Ovary (tissue), 9 donors: Measurements from ENCODE around the gene CST3. TPM values are rescaled to one million over a fixed set of nuclear protein-coding genes. Genes with fewer than 3 reads are reported as not detected.

Experiments used
- DNase-seq, 5 donors: peaks; one replicate each; pipeline ENCODE4 v3.0.0-alpha.2; 2019 to 2020
- H3K27ac ChIP-seq, 2 donors: fragments of 200-600 bp; one replicate each; pipeline versions ENCODE4 v1.5.1 to v1.8.0; 2019 to 2022
- H3K27me3 ChIP-seq: fragments of 200-600 bp; one replicate; pipeline ENCODE4 v1.8.0; 2022
- H3K36me3 ChIP-seq: fragments of 200-600 bp; sonication (generic); one replicate; pipeline ENCODE4 v1.5.1; 2019
- H3K4me1 ChIP-seq: one replicate; pipeline ENCODE4 v1.8.1; 2013; ENCODE audit warnings: mild to moderate bottlenecking, moderate library complexity; ENCODE audit not compliant: insufficient read depth
- H3K4me3 ChIP-seq: fragments of 200-600 bp; sonication (generic); one replicate; pipeline ENCODE4 v1.5.1; 2017
- H3K9me3 ChIP-seq, 2 donors: fragments of 200-600 bp in 1 of 2; sonication (generic) in 1 of 2; one replicate each; pipeline versions ENCODE4 v1.5.1 to v1.8.1; 2013 to 2019; ENCODE audit warnings: mild to moderate bottlenecking in 1 of 2, moderate library complexity in 1 of 2
- EP300 ChIP-seq: sonication (generic); formaldehyde crosslinking; IDR thresholded peaks from one replicate; pipeline ENCODE4 v1.6.1; 2017; ENCODE audit warnings: antibody characterized with exemption
- POLR2A ChIP-seq: fragments of 450-650 bp; IDR thresholded peaks from one replicate; pipeline ENCODE4 v1.6.1; 2017; ENCODE audit warnings: antibody characterized with exemption, mild to moderate bottlenecking, moderate library complexity
- WGBS, 3 donors: extraction: QIAGEN DNeasy Blood & Tissue Kit in 1 of 3; methylation state at CpG; one replicate each; pipeline versions ENCODE4 v1.1.5 to v1.1.7; 2013 to 2017; 5-methylcytosine and 5-hydroxymethylcytosine counted together
- intact Hi-C, 4 donors: fragments of 100-400 bp; cut with DNase I; formaldehyde crosslinking; loops; one replicate each; pipeline versions ENCODE4 v1.11.0 to v1.15.1; 2022 to 2023
- polyA plus RNA-seq, 2 donors: library from polyadenylated mRNA; stranded (reverse); fragments of 200-250 nt in 1 of 2; fragments of 350-450 nt in 1 of 2; fragmentation: Illumina TruSeq in 1 of 2; extraction: RNeasy Lipid Tissue Mini Kit (QIAGEN cat#74804) in 1 of 2; gene quantifications; one replicate each; pipeline ENCODE4 v1.2.3, GENCODE V29; 2013 to 2014
- total RNA-seq, 7 donors: library from RNA; depleted of rRNA in 2 of 7; stranded (reverse); fragments of >200 nt in 2 of 7; fragmentation: NEBNext Ultra II Directional in 3 of 7; extraction: Animal tissue kit (Norgen Biotek cat#: 25700) in 3 of 7; gene quantifications; one replicate each; pipeline versions ENCODE4 v1.1.0 to v1.2.4, GENCODE V29; 2016 to 2023
- TF ChIP-seq, protein P1 (sequence below), 3 donors: fragments of 450-650 bp in 2 of 3; fragments of 200-600 bp in 1 of 3; IDR thresholded peaks; one replicate each; pipeline versions ENCODE4 v1.5.1 to v1.8.0; 2016 to 2022; ENCODE audit warnings: antibody characterized with exemption in 3 of 3, mild to moderate bottlenecking in 1 of 3
- donor health status: DM: no; HTN: no; CAD: no; lungs with moderate emphysema.
- donor health status: DM: no; HTN: no; CAD: no.
- donor health status: Bipolar disorder and iron deficiency.
- donor health status: DM: yes; HTN: yes; CAD: no.
- donor health status: DM: no; HTN: no; CAD: no.
- donor health status: DM: yes; HTN: yes; CAD: no.

CST3 gene
- total and polyA plus RNA-seq, 9 donors = 317 to 889 (median 404) TPM

DNA sequence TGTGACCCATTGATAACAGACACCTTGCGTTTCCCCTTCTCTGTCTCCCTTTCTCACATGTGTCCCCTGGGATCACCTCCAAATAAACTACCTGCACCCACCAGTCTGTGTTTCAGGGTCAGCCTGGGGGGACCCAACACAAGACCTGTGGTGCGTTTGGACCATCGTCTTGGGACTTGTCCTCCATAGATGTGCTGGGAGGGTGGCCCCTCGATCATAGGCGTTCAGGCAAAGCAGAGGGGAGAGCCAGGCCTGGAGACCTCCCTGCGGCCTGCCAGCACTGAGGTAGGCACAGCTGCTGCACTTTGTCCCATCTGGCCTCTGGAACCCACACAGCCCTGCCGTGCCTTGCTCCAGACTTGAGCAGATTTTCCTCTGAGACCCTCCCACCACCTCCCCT lies 50.1 kb downstream of the CST3 start:
- 67 to 80% (median 77%) methylated on average over 7 of the region's 7 CpGs for WGBS, 3 donors
- intact Hi-C loops = no loop called here
- Histone ChIP-seq H3K4me3 (no peak overlapping the region), H3K27me3 (no peaks in the 10 kb centered on the region), H3K4me1 (no peaks in the 10 kb centered on the region), H3K27ac (no peak overlapping the region), H3K36me3 (no peaks in the 10 kb centered on the region), H3K9me3 (no peaks in the 10 kb centered on the region)
- TF ChIP-seq EP300 = no peak
- no peak for DNase-seq

DNA sequence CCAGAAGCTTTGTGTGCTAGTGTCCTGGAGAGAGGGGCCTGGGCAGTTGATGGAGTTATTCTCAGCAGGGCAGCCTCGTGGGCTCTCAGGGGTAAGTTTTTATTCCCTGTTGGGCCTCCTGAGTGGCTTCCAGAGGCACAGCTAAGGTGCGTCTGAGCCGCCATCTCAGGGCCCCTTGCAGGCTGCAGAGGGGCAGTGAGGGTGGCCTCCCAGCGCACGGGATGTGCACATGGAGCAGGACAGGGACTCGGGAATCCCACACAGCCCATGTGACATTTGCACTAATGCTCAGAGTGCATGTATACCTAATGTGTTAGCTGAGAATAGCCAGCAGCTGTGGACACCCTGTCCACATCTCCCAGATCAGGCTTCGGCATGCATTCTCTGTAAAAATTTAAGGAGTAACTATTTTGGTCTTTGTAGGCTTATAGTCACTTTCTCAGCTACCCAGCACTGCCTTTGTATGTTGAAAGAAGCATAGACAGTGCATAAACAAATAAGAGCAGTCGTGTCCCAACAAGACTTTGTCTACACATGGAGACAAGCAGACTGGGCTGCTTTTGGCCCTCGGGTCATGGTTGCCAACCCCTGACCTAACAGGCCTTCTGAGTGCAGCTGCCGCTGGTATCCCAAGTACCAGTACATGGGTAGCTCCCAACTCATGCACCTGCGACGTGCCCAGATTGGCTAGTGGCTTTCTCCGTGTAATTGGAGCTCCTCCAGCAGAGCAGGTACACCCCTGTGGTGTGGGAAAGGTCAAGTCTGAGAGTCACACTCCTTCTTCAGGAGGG lies 50.8 kb downstream of the CST3 start:
- no peak for TF ChIP-seq POLR2A
- TF ChIP-seq EP300 = no peak
- TF ChIP-seq, protein P1, sequence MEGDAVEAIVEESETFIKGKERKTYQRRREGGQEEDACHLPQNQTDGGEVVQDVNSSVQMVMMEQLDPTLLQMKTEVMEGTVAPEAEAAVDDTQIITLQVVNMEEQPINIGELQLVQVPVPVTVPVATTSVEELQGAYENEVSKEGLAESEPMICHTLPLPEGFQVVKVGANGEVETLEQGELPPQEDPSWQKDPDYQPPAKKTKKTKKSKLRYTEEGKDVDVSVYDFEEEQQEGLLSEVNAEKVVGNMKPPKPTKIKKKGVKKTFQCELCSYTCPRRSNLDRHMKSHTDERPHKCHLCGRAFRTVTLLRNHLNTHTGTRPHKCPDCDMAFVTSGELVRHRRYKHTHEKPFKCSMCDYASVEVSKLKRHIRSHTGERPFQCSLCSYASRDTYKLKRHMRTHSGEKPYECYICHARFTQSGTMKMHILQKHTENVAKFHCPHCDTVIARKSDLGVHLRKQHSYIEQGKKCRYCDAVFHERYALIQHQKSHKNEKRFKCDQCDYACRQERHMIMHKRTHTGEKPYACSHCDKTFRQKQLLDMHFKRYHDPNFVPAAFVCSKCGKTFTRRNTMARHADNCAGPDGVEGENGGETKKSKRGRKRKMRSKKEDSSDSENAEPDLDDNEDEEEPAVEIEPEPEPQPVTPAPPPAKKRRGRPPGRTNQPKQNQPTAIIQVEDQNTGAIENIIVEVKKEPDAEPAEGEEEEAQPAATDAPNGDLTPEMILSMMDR (IDR thresholded peaks at IDR 0.05) = no peak
- Histone ChIP-seq H3K36me3 (no peaks in the 10 kb centered on the region), H3K4me3 (no peak overlapping the region), H3K27me3 (no peaks in the 10 kb centered on the region), H3K27ac (no peak overlapping the region), H3K4me1 (no peaks in the 10 kb centered on the region), H3K9me3 (no peaks in the 10 kb centered on the region)
- DNase-seq = no peak
- intact Hi-C loops = no loop called here
- WGBS, 3 donors = 65 to 73% (median 67%) methylated on average over 13 of the region's 13 CpGs

DNA sequence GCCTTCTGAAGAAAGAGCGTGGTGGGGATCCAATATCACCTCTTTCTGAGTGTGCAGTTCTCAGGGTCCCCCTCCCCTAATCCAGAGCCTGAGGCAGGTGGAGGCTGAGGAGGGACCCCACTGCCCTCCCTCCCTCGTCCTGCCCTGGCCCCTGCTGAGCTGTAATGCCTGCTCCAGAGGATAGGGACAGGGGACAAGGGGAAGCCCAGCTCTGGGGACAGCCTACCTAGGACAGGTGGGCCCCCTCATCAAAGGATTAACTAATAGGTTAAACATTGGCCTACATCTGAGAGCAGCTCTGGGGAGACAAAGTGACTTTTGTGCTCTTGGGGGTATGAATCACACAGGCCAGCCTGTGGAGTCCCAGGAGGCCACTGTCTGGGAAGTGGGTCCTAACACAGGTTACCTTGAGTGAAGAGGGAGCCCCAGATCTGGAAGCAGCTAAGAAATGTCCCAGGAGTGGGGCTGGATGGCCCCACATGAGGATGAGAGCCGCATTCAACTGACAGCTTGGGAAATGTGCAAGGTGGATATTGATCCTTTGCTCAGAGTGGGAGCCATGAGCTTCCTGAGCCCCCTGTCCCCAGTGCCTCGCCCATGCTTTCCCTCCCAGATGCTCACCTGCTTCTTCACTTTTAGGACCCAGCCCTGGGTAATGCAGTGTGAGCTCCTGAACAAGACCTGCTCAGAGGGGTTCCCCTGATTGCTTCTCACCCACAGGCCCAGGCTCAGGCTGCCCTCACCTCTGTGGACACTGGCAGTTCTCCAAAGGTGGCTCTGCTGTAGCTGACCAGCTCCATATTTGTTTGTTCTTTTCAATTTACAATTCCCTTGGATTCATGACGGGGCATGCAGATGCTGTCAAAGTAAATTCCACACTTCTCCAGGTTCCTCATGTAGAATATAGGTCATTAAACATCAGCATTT lies 51.7 kb downstream of the CST3 start:
- intact Hi-C loops = no loop called here
- no peak overlapping the region for H3K27ac ChIP-seq
- DNase-seq = no peak
- no peak overlapping the region for H3K4me3 ChIP-seq
- H3K36me3 ChIP-seq = no peaks in the 10 kb centered on the region
- TF ChIP-seq, protein P1 (IDR thresholded peaks at IDR 0.05) = no peak
- TF ChIP-seq EP300 (no peak), POLR2A (no peak)
- 62 to 72% (median 68%) methylated on average over 5 of the region's 5 CpGs for WGBS, 3 donors
- H3K27me3 ChIP-seq = no peaks in the 10 kb centered on the region
- H3K4me1 ChIP-seq = no peaks in the 10 kb centered on the region
- no peaks in the 10 kb centered on the region for H3K9me3 ChIP-seq

DNA sequence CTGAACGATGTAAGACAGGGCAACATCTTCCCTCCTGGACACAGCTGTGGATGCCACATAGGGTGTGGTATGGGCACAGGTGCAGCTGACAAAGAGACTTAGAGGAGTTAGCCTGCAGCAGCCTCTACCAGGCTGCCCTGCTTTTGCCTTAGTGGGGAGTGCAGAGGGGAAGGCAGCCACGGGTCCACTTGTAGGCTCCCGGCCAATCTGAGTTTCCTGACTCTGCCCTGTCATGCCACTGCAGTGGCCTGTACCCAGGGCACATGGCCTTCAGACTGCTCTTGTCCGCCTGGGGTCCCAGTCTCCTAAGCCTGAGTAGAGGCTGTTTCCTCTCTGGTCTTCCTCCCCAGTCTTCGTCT lies 52.3 kb downstream of the CST3 start:
- no peak overlapping the region for H3K27ac ChIP-seq
- intact Hi-C loops = no loop called here
- H3K27me3 ChIP-seq = no peaks in the 10 kb centered on the region
- no peaks in the 10 kb centered on the region for H3K36me3 ChIP-seq
- no peak for TF ChIP-seq POLR2A
- TF ChIP-seq, protein P1 (IDR thresholded peaks at IDR 0.05) = no peak
- no peak for TF ChIP-seq EP300
- H3K4me1 ChIP-seq = no peaks in the 10 kb centered on the region
- H3K4me3 ChIP-seq = no peak overlapping the region
- H3K9me3 ChIP-seq = no peaks in the 10 kb centered on the region
- no peak for DNase-seq
- 66 to 86% (median 76%) methylated on average over 5 of the region's 5 CpGs for WGBS, 3 donors
